ENCODE measurements around the gene ATP8A2. TPM values are rescaled to one million over a fixed set of nuclear protein-coding genes. Genes with fewer than 3 reads are reported as not detected.

Gene ATP8A2
- total and polyA plus RNA-seq, 9 of the 15 experiments (the other 6 are each of a cell fraction or from before 2014, with no cell fraction given) = under 0.01 to 0.33 (median 0.06) TPM; not detected in 4

- H3K9me3 ChIP-seq (replicated peaks; ENCODE audit: control insufficient read depth, insufficient read depth, low read depth, low read length) = no peaks in the 10 kb centered on the region
- no peak overlapping the region for H2AFZ ChIP-seq (ENCODE audit: low read depth, low read length)
- 0% methylated on average over 1 of the region's 1 CpG for WGBS (ENCODE audit: insufficient coverage, low coverage, missing lambda C conversion rate)
- no peak overlapping the region for H3K27ac ChIP-seq (ENCODE audit: extremely low read depth, low read depth, low read length)
- no peak overlapping the region for H3K4me3 ChIP-seq
- FAIRE-seq (no peak), ATAC-seq (no peak), DNase-seq (ENCODE audit: extremely low read depth in 1 of 4, low spot score in 3 of 4) (no peak)
- no TSS peak for BruUV-seq (replicated peaks)
- H3K9ac ChIP-seq (ENCODE audit: insufficient read depth in 1 of 2, low read depth in 2 of 2, low read length in 2 of 2) = no peak overlapping the region
- POLR2A ChIA-PET = no interaction called here
- H3K4me1 ChIP-seq (replicated peaks in 1 of 2; ENCODE audit: control insufficient read depth in 2 of 2, insufficient read depth in 2 of 2, low read length in 2 of 2) = no peaks in the 10 kb centered on the region
- H3K36me3 ChIP-seq (ENCODE audit: control insufficient read depth, insufficient read depth, low read length) = no peaks in the 10 kb centered on the region
- no peak overlapping the region for H3K4me2 ChIP-seq (ENCODE audit: insufficient read depth, low read length)
- no peaks in the 10 kb centered on the region for H3K9me1 ChIP-seq (ENCODE audit: control insufficient read depth, insufficient read depth, low read length)
- no peaks in the 10 kb centered on the region for H3K79me2 ChIP-seq (ENCODE audit: control insufficient read depth, insufficient read depth, low read length)
- no peak for TF ChIP-seq ZNF431 (CRISPR knock-in tag; IDR thresholded peaks at IDR 0.05)
- no peak for TF ChIP-seq HNRNPL (IDR thresholded peaks at IDR 0.05; ENCODE audit: low read depth, low read length)
- no peak for TF ChIP-seq ZMIZ1 (IDR thresholded peaks at IDR 0.05; ENCODE audit: low read depth in 2 of 2, low read length in 2 of 2)
- TF ChIP-seq SMARCA5 (IDR thresholded peaks at IDR 0.05) = no peak
- no peak for TF ChIP-seq ZNF3 (CRISPR knock-in tag; IDR thresholded peaks at IDR 0.05)
- no peak for TF ChIP-seq SMARCB1 (IDR thresholded peaks at IDR 0.05; ENCODE audit: insufficient read length, low read depth)
- TF ChIP-seq ARID2 (IDR thresholded peaks at IDR 0.05) = no peak
- no peak for TF ChIP-seq RERE (CRISPR knock-in tag; IDR thresholded peaks at IDR 0.05; ENCODE audit: borderline replicate concordance)
- H3K27me3 ChIP-seq (ENCODE audit: control insufficient read depth in 2 of 2, insufficient read depth in 2 of 2, low read length in 2 of 2) = no peaks in the 10 kb centered on the region
- intact Hi-C loops (cut with micrococcal nuclease) = no loop called here
- H4K20me1 ChIP-seq (replicated peaks; ENCODE audit: control insufficient read depth, insufficient read depth, low read length) = no peaks in the 10 kb centered on the region
- CTCF ChIA-PET (ENCODE audit: low intra/inter-chr PET ratio) = no interaction called here
- in situ Hi-C loops (cut with MboI) = no loop called here
Observed at GRCh38 chr13:25795277-25795676, 423.5 kb downstream of the ATP8A2 start.

Measured in K562 (cell line).